Heart right ventricle (tissue), 16 donors: Measurements from ENCODE around the gene STK17A. TPM values are rescaled to one million over a fixed set of nuclear protein-coding genes. Genes with fewer than 3 reads are reported as not detected.

ENCODE experiments used
- ATAC-seq, 8 donors: fragments of 200-7000 bp; cut with Tn5 transposase; one replicate each; pipeline ENCODE4 v1.9.1; 2020; ENCODE audit warnings: mild to moderate bottlenecking in 8 of 8, moderate library complexity in 8 of 8, moderate number of reproducible peaks in 1 of 8
- DNase-seq, 2 donors: peaks; one replicate each; pipeline ENCODE4 v3.0.0-alpha.2; 2020
- H3K27ac ChIP-seq, 10 donors: fragments of 200-600 bp; sonication (generic) in 2 of 10; one replicate each; pipeline versions ENCODE4 v1.5.0 to v1.8.0; 2020 to 2022; ENCODE audit warnings: mild to moderate bottlenecking in 3 of 10
- H3K27me3 ChIP-seq, 7 donors: fragments of 200-600 bp; one replicate each; pipeline ENCODE4 v1.8.0; 2021 to 2022; ENCODE audit warnings: mild to moderate bottlenecking in 2 of 7
- H3K36me3 ChIP-seq, 9 donors: fragments of 200-600 bp; sonication (generic) in 1 of 9; one replicate each; pipeline versions ENCODE4 v1.5.0 to v1.8.0; 2020 to 2022; ENCODE audit warnings: mild to moderate bottlenecking in 2 of 9
- H3K4me1 ChIP-seq, 9 donors: fragments of 200-600 bp; sonication (generic) in 1 of 9; one replicate each; pipeline versions ENCODE4 v1.5.0 to v1.8.0; 2020 to 2022; ENCODE audit warnings: mild to moderate bottlenecking in 4 of 9
- H3K4me3 ChIP-seq, 10 donors: fragments of 200-600 bp; sonication (generic) in 2 of 10; one replicate each; pipeline versions ENCODE4 v1.5.0 to v1.8.0; 2020 to 2022; ENCODE audit warnings: mild to moderate bottlenecking in 7 of 10, moderate library complexity in 2 of 10
- H3K9me3 ChIP-seq, 11 donors: fragments of 200-600 bp in 10 of 11; sonication (generic) in 2 of 11; one replicate each; pipeline versions ENCODE4 v1.5.0 to v1.8.0; 2013 to 2022; ENCODE audit warnings: mild to moderate bottlenecking in 2 of 11, control low read depth in 1 of 11, moderate library complexity in 1 of 11
- CTCF ChIP-seq, 9 donors: fragments of 200-600 bp; sonication (generic) in 2 of 9; IDR thresholded peaks; one replicate each; pipeline versions ENCODE4 v1.5.0 to v1.8.0; 2021 to 2022; ENCODE audit warnings: antibody characterized with exemption in 9 of 9, mild to moderate bottlenecking in 5 of 9, moderate library complexity in 1 of 9
- WGBS, 2 donors: extraction: QIAGEN DNeasy Blood & Tissue Kit; methylation state at CpG; one replicate each; pipeline ENCODE4 v1.1.7; 2013; ENCODE audit warnings: inconsistent platforms in 1 of 2; 5-methylcytosine and 5-hydroxymethylcytosine counted together
- intact Hi-C, 10 donors: fragments of 100-400 bp; cut with DNase I; formaldehyde crosslinking; loops; one replicate each; pipeline versions ENCODE4 v1.11.1 to v1.14.2; 2022
- polyA plus RNA-seq, 2 donors: library from polyadenylated mRNA; stranded (reverse); fragments of 200-250 nt; gene quantifications; one replicate each; pipeline ENCODE4 v1.2.3, GENCODE V29; 2013
- total RNA-seq, 10 donors: library from RNA; stranded (reverse); fragmentation: NEBNext Ultra II Directional in 3 of 10; extraction: Animal tissue kit (Norgen Biotek cat#: 25700) in 3 of 10; gene quantifications; one replicate each; pipeline versions ENCODE4 v1.2.1 to v1.2.4, GENCODE V29; 2021 to 2023
- donor health status: Arrhythmogenic right ventricular cardiomyopathy.
- donor health status: ischemic (EF 13 %, LVEDD 7.1; RV severe dilation, severe dysfunction).
- donor health status: healthy with polysubstance abuse.
- donor health status: DM: no; HTN: yes; CAD: no.
- donor health status: DM: no; HTN: no; CAD: no.
- donor health status: ischemic (EF 25% LVEDD 6.9; RV normal size, moderate dysfunction).
- donor health status: ischemic (EF 25% LVEDD 5.7; RV mildly dilated, moderate dysfunction).
- donor health status: healthy.
- donor health status: DM: yes; HTN: yes; CAD: no.
- donor health status: Ischemic cardiomyopathy.
- donor health status: ischemic (EF 35%, LVEDD 5.7; RV mildly dilated, moderate dysfunction).
- donor health status: nonischemic (EF 11% LVEDD 7.7; RV severe dilation, severe dysfunction).
- donor health status: DM: yes; HTN: yes; CAD: no.
- donor health status: PGD.
- donor health status: ischemic (EF 29% LVEDD 5.4; RV normal size, mild dysfunction).
- donor health status: nonischemic (EF 23%, LVEDD 6.1; RV moderate dilation, normal function).

Gene STK17A
- total and polyA plus RNA-seq, 12 donors = 7.8 to 37.4 (median 21.9) TPM

DNA sequence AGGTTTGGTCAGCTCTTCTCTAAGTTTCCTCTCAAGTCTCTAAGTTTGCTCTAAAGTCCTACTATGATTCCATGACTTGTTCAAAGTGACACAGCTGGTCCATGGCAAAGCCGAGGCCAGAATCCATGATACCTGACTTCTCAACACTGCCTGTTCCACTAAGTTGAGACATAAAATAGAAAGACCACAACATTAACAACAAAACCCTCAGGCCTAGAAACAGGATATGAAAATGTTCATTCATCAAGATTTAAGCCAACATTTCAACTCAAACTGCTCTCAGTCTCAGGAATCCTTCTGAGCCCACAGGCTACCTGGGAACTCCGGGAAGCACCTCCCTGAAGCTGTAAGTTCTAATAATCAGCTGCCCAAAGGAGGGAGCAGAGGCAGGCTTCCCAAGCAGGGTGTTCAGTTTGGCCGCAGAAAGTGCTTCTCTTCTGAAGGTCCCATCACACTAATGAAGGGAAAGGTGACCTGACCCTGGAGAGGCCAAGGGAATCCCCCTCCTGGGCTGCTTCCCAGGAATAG, 62.9 kb downstream of the STK17A start:
- H3K27ac ChIP-seq = peak overlapping the region in 9 of 10 donors; percentile 81 to 96 (median 90)

DNA sequence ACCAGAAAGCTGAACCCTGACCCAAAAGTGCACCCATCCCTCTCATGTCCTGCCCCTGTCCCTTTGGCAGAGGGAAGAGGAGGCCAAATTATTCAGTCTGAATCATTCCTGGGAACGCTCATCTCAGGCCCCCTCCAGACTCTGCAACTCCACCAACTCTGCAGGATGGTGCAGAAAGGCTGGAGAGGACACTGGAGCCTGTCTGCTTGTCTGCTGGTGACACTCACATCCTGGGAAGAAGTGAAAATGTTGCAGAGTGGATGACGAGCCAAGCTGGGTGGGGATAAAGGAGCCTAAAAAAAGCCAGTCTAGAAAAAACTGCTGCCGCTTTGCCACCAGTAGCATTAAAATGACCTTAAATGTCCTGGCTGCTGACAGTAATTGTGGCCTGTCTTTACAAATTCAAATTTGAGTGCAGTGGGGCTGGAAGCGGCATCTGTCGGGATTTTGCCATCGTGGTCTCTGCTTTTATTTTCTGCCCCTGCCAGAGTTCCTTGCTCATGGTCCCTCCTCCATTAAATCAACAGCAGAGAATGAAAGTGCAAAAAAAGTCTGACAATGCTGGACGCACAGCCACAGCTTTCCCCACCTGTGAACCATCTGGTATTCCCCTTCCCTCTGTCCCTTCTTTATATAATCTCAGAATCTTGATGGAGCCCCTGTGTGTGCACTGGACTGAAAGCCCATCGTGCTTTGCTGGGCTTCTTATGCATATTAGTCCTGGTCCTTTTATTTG, 63.9 kb downstream of the STK17A start:
- H3K4me1 ChIP-seq = peaks cover 36 to 82% (median 69%) of the 10 kb centered on the region in 9 donors
- intact Hi-C loops = loop anchor here in 3 of 10 donors (5.0 kb wide), 2 partner anchors 51 to 64 kb away; partner anchors contain the start of gene STK17A (in 3 of the 3)
- H3K9me3 ChIP-seq = no peaks in the 10 kb centered on the region
- peak overlapping the region; percentile 72 to 96 (median 90) for H3K27ac ChIP-seq
- ATAC-seq (peak; percentile 11 to 45 (median 37)), DNase-seq (no peak)
- peak overlapping the region in 2 of 10 donors; percentile 21 to 25 for H3K4me3 ChIP-seq
- no peaks in the 10 kb centered on the region for H3K27me3 ChIP-seq
- no peak for TF ChIP-seq CTCF (IDR thresholded peaks at IDR 0.05)
- peaks cover 0 to 36% (median 7%) of the 10 kb centered on the region in 9 donors for H3K36me3 ChIP-seq
- 27% methylated on average over 8 of the region's 8 CpGs for WGBS, 2 donors

More for the DNA sequence above, 62.9 kb downstream of the STK17A start:
- intact Hi-C loops = loop anchor here in 3 of 10 donors (5.0 kb wide), 2 partner anchors 52 to 63 kb away; partner anchors contain the start of gene STK17A (in 3 of the 3)
- H3K36me3 ChIP-seq = peaks cover 0 to 46% (median 7%) of the 10 kb centered on the region in 9 donors
- TF ChIP-seq CTCF (IDR thresholded peaks at IDR 0.05) = no peak
- no peak overlapping the region for H3K4me3 ChIP-seq
- ATAC-seq (no peak), DNase-seq (no peak)
- no peaks in the 10 kb centered on the region for H3K27me3 ChIP-seq
- WGBS, 2 donors = 85 to 86% methylated on average over 3 of the region's 3 CpGs
- no peaks in the 10 kb centered on the region for H3K9me3 ChIP-seq
- H3K4me1 ChIP-seq = peaks cover 36 to 74% (median 61%) of the 10 kb centered on the region in 9 donors

DNA sequence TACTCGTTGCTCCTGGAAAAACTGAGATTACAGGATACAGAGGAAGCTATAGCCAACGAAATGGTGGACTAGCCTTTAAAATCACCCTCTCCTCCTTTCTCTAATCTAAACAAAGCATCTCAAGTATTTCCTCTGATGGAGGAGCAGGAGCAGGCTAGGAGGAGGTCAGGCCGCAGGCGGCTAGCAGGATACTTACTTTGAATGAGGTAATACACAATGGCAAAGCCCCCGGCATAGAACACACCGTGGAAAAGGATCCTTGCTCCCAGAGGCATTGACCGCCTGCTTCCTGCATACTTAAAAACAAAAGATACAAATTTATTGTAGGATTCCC, 64.4 kb downstream of the STK17A start:
- 30 to 38% methylated on average over 7 of the region's 7 CpGs for WGBS, 2 donors
- Histone ChIP-seq H3K27ac (peak overlapping the region; percentile 72 to 96 (median 90)), H3K9me3 (no peaks in the 10 kb centered on the region), H3K27me3 (no peaks in the 10 kb centered on the region), H3K4me3 (peak overlapping the region in 2 of 10 donors; percentile 21 to 25), H3K4me1 (peaks cover 36 to 86% (median 70%) of the 10 kb centered on the region in 9 donors), H3K36me3 (peaks cover 0 to 30% (median 7%) of the 10 kb centered on the region in 9 donors)
- intact Hi-C loops = loop anchor here in 3 of 10 donors (5.0 kb wide), 2 partner anchors 50 to 65 kb away; partner anchors contain the start of gene STK17A (in 3 of the 3)
- no peak for DNase-seq
- peak in 7 of 8 donors; percentile 14 to 63 (median 46) for ATAC-seq
- TF ChIP-seq CTCF (IDR thresholded peaks at IDR 0.05) = no peak

DNA sequence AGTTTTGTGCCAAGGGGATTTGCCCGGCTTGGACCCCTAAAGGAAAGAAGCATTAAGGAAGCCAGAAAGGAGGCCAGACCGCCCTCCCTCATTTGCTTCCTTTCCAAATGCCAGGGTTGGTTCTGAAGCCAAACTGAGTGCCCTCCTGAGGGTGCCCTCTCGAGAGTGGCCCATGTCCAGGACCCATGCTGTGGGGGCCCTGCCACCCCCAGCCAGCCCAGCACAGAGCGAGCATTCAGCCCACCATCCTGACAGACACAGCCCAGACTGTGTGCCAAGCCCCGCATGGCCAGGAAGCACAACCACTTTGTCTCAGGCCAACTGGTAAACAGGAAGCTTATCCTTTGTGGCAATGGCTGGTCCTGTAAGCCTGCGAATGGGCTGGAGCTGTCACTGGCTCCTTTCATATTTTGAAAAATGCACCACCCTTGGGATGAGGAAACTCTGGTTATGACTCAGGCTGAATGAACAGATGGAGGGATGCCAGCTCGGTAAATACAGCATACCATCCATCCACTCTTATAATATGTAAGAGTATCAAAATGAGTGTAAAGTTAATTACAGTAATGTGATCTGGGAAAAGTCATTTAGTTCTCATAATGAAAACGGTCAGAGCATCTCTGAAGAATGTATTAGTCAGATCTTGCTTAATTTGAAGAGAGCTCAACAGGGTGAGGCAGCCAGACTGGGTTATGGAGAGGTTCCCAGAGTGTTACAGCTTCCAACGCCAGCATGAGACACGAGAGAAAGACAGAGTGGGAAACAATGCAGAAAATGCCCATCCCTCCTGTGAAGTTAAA, 65.0 kb downstream of the STK17A start:
- no peaks in the 10 kb centered on the region for H3K27me3 ChIP-seq
- TF ChIP-seq CTCF (IDR thresholded peaks at IDR 0.05) = no peak
- H3K36me3 ChIP-seq = peaks cover 0 to 25% (median 2%) of the 10 kb centered on the region in 9 donors
- 18 to 23% methylated on average over 10 of the region's 10 CpGs for WGBS, 2 donors
- peak overlapping the region in 2 of 10 donors; percentile 17 to 21 for H3K4me3 ChIP-seq
- ATAC-seq (peak; percentile 56 to 82 (median 66)), DNase-seq (peak; percentile 43 to 45)
- peak overlapping the region; percentile 72 to 96 (median 90) for H3K27ac ChIP-seq
- no peaks in the 10 kb centered on the region for H3K9me3 ChIP-seq
- peaks cover 36 to 85% (median 70%) of the 10 kb centered on the region in 9 donors for H3K4me1 ChIP-seq
- intact Hi-C loops = loop anchor here in 3 of 10 donors (5.0 kb wide), 2 partner anchors 49 to 66 kb away; partner anchors contain the start of gene STK17A (in 3 of the 3)
